T-helper 22 cell (primary cell): Measurements from ENCODE around the gene NLN.
"Not testable (repeated sequence)": the region's sequence is repeated elsewhere in the genome, so short reads cannot be mapped to it uniquely, and the experiment has no call there.

ENCODE experiments used
- DNase-seq: peaks from one replicate; pipeline ENCODE4 v3.0.0-alpha.2; 2020; ENCODE audit warnings: low read depth

The NLN gene

DNA sequence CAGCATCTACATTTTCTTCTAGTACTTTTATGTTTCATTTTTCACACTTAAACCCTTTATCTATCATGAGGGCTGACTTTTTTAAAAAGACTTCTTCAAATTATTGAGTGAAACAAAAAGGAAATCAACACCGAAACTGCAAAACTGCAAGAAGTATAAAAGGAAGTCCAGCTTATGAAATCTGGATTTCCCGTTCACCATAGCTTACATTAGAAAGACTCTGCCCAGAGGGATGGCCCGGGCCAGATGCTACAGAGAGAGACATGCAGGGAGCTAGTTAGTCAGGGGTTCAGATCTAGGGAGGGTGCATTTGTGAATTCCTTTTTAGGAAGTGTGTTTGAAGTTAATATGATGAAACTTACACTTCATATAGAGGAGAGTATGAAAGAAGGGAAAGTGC is 10.0 kb downstream of the NLN start:
- DNase-seq = not testable (repeated sequence)

- not testable (repeated sequence) for DNase-seq
Measured at GRCh38 chr5:65734196-65734775, 12.3 kb downstream of the NLN start.

DNA sequence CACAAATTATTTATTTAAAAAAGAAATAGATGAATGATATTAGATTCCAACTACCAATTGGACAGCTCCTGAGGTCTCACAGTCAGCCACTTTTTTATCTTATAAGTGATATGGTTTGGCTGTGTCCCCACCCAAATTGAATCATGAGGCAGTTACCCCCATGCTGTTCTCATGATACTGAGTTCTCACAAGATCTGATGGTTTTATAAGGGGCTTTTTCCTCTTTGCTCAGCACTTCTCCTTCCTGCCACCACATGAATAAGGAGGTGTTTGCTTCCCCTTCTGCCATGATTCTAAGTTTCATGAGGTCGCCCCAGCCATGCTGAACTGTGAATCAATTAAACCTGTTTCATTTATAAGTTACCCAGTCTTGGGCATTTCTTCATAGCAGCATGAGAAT is 12.9 kb downstream of the NLN start:
- DNase-seq = no peak

DNA sequence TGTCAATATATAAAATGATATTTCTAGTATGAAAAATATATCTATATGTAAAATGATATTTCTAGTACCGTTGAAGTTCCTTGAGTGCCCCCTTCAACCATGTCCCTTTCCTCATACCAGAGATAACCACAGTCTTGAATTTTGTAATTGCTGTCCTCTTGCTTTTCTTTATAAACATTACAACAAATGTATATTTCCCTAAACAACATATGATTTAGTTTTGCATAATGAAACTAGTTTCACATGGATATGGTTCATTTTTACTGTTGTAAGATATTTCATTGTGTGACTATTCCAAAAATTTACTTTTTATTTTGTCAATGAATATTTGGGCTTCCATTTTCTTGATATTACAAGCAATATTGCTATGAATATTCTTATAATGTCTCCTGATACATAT is 14.0 kb downstream of the NLN start:
- no peak for DNase-seq

DNA sequence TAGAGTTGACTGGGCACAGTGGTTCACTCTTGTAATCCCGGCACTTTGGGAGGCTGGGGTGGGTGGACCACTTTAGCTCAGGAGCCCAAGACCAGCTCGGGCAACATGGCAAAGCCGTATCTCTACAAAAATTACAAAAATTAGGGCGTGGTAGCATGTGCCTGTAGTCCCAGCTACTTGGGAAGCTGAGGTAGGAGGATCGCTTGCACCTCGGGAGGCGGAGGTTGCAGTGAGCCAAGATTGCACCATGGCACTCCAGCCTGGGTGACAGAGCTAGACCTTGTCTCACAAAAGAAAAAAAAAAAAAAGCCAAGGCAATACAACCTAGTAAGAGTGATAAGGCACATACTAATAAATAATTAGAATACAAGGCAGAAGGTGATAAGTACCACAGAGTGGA is 15.8 kb downstream of the NLN start:
- no peak for DNase-seq

DNA sequence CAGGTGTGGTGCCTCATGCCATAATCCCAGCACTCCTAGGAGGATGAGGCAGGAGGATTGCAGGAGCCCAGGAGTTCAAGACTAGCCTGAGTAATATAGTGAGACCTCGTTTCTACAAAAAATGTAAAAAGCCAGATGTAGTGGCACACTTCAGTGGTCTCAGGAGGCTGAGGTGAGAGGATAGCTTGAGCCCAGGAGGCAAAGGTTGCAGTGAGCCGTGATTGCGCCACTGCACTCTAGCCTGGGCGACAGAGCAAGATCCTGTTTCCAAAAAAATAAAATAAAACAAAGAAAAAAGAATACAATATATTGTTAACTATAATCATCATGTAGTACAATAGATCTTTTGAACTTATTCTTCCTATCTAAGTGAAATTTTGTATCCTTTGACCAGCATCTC is 16.3 kb downstream of the NLN start:
- DNase-seq = no peak

GRCh38 chr5:65739162-65739561 is 17.2 kb downstream of the NLN start:
- no peak for DNase-seq

- no peak for DNase-seq
Measured at GRCh38 chr5:65742565-65743231, 20.7 kb downstream of the NLN start.

DNA sequence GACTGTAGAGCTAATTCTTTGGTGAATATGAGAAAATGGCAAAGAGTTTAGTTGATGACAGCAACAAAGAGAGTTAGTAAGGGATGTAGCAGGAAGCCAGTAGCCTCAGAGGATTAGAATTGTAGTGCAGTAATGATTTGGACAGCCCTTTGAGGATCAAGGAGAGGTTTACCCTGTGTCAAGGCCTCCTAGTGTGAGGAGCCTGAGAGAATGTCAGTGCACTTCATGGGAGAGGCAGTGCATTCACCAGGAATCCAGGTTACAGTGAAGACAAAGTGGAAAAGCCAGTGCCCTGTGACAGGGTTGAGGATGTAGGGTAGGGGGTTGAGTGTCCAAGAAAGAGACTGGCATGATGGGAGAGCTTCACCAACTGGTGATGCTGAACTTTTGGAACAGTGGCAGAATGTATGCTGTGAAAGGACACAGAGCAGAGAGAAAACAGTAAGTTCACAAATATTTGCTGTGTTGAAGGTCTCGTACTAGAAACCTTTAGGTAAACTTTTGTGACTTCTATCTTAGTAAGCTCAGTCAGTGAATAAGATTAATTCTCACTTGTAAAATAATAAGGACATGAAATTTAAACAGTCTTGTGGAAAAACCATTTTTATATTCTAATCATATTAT is 27.3 kb downstream of the NLN start:
- no peak for DNase-seq

DNA sequence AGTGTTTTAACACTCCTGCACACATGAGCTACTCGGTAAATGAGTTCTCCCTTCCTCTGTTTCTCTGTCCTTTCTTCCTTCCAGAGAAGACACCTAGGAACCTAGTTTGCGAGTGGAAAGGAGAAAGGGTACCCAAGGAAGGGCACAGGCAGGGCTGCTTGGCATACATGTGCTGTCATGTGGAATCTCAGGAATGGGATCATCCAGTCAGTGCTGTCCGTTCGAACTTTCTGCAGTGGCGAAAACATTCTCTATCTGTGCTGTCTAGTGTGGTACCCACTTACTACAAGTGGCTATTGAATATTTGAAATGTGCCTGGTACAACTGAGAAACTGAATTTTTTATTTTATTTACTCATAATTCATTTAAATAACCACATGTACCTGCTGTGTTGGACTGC is 28.0 kb downstream of the NLN start:
- DNase-seq = no peak

DNA sequence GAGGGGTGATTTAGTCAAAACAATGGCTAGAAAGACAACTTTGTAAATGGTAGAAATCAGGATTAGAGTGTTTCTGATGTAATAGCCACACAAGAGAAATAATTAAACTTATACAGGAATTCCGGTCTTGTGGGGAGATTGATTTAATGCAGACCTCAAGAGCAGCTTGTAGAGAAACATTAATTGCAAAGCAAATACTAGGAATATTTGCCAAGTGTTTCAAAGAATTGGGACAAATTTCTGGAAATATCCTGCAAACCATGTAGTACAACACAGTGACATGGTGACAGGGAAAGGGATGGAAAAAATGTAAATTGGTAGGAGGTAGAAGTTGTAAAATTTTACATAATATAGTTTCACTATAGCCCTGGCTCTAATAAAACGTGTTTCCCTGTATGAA is 28.9 kb downstream of the NLN start:
- DNase-seq = no peak

DNA sequence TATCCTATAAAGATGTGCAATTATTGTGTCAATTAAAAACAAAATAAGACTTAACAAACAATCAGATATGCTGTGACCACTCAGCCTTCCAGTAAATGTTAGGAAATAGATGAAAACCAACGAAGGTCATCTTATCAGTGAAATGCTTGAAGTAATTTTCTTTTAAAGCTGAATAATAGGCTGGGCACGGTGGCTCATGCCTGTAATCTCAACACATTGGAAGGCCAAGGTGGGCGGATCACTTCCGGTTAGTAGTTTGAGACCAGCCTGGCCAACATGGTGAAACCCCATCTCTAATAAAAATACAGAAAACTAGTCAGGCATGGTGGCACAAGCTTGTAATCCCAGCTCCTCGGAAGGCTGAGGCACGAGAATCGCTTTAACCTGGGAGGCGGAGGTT is 31.2 kb downstream of the NLN start:
- no peak for DNase-seq

GRCh38 chr5:65758546-65759144 is 36.6 kb downstream of the NLN start:
- no peak for DNase-seq

- DNase-seq = peak; percentile 26
Measured at GRCh38 chr5:65760504-65761275, 38.7 kb downstream of the NLN start.

GRCh38 chr5:65762234-65762633 is 40.2 kb downstream of the NLN start:
- DNase-seq = no peak

GRCh38 chr5:65765582-65765981 is 43.6 kb downstream of the NLN start:
- DNase-seq = no peak

- no peak for DNase-seq
Measured at GRCh38 chr5:65766175-65766574, 44.2 kb downstream of the NLN start.

DNA sequence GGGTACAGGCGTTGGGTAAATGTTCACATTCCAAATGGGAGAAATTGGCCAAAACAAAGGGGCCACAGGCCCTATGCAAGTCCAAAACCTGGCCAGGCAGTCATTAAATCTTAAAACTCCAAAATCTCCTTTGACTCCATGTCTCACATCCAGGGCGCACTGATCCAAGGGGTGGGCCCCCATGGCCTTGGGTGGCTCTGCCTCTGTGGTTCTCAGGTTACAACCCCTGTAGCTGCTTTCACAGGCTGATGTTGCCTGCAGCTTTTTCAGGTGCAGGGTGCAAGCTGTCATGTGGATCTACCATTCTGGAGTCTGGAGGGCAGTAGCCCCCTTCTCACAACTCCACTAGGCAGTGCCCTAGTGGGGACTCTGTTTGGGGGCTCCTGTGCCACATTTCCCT is 44.8 kb downstream of the NLN start:
- DNase-seq = no peak

DNA sequence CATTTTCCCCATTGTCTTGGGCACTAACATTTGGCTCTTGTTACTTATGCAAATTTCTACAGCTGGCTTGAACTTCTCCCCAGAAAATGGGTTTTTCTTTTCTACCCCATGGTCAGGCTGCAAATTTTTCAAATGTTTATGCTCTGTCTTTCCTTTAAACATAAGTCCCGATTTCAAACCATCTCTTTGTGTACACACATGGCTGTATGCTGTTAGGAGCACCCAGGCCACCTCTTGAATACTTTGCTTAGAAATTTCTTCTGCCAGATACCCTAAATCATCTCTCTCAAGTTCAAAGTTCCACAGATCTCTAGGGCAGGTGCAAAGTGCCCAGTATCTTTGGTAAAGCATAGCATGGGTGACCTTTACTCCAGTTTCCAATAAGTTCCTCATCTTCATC is 45.6 kb downstream of the NLN start:
- DNase-seq = no peak

GRCh38 chr5:65768723-65769346 is 46.8 kb downstream of the NLN start:
- no peak for DNase-seq

DNA sequence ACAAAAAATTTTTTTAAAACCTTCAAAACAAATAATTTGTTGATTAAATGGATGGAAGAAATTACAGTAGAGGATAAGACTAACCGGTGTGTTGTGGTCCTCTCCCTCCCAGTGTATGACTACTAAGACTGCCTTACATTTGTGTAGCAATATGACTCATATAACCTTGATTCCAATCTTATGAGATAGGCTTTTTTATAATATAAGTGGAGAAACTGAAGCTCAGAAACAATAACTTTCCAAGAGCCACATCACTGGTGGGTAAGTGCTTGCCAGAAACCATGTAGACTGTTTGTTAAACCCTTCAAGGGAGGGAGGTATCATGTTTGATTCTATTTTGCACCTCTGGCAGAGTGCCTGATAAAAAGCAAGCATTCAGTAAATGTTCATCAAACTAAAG is 47.5 kb downstream of the NLN start:
- DNase-seq = no peak

DNA sequence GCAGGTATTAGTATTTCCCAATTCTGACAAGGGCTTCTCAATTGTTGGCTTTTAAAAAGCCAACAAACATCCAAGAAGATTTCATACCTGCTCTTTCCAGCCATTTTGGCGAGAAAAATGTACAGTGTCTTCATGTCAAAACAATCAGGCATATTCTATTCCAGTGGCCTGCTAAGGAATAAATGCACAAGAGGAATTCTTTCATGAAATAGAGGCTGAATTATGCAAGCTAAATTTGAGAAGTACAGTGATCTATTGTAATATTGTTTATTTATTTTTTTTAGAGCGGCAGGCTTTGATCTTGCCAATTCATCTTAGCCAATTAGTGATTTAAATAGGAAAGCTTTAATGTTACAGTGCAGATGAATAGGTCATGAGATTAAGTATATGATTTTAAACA is 49.3 kb downstream of the NLN start:
- DNase-seq = no peak
